HUES48 (cell line): ENCODE data around the gene NCAPD2.

Source experiments
- H3K27ac ChIP-seq: one replicate; pipeline ENCODE4 v1.7.0; 2013; ENCODE audit warnings: low read depth, low read length, inconsistent platforms
- H3K27me3 ChIP-seq: 2 replicates; pipeline ENCODE4 v1.6.1; 2013; ENCODE audit warnings: mild to moderate bottlenecking, low read length; ENCODE audit not compliant: control insufficient read depth, insufficient read depth
- H3K36me3 ChIP-seq: 2 replicates; pipeline ENCODE4 v1.6.1; 2013; ENCODE audit warnings: low read length; ENCODE audit not compliant: control insufficient read depth, insufficient read depth
- H3K4me1 ChIP-seq: 2 replicates; pipeline ENCODE4 v1.6.1; 2013; ENCODE audit warnings: mild to moderate bottlenecking, low read length; ENCODE audit not compliant: control insufficient read depth, insufficient read depth
- H3K4me3 ChIP-seq: 2 replicates; pipeline ENCODE4 v1.5.1; 2013; ENCODE audit warnings: mild to moderate bottlenecking, low read depth, low read length
- H3K9ac ChIP-seq: 2 replicates; pipeline ENCODE4 v1.6.1; 2013; ENCODE audit warnings: mild to moderate bottlenecking, low read depth, low read length, moderate library complexity
- H3K9me3 ChIP-seq: 2 replicates; pipeline ENCODE4 v1.6.1; 2013; ENCODE audit warnings: low read length; ENCODE audit not compliant: control insufficient read depth, insufficient read depth

The NCAPD2 gene

GRCh38 chr12:6457220-6457945 lies 36.5 kb upstream of the NCAPD2 start:
- H3K36me3 ChIP-seq, result peaks cover 26% of the 10 kb centered on the region
- H3K9me3 ChIP-seq, result no peaks in the 10 kb centered on the region
- no peak overlapping the region for H3K27ac ChIP-seq
- peaks cover 12% of the 10 kb centered on the region for H3K4me1 ChIP-seq
- H3K4me3 ChIP-seq, result no peak overlapping the region
- no peak overlapping the region for H3K9ac ChIP-seq
- no peaks in the 10 kb centered on the region for H3K27me3 ChIP-seq

- no peaks in the 10 kb centered on the region for H3K27me3 ChIP-seq
- H3K9ac ChIP-seq, result no peak overlapping the region
- no peak overlapping the region for H3K27ac ChIP-seq
- no peak overlapping the region for H3K4me3 ChIP-seq
- H3K9me3 ChIP-seq, result no peaks in the 10 kb centered on the region
- peaks cover 1% of the 10 kb centered on the region; the same call in 1 of the 2 replicates for H3K4me1 ChIP-seq
- H3K36me3 ChIP-seq, result peaks cover 36% of the 10 kb centered on the region
These were observed 35.5 kb upstream of the NCAPD2 start for GRCh38 chr12:6458281-6459003.

- H3K9ac ChIP-seq, result no peak overlapping the region
- H3K4me1 ChIP-seq, result no peaks in the 10 kb centered on the region
- H3K36me3 ChIP-seq, result peaks cover 41% of the 10 kb centered on the region
These were observed 34.9 kb upstream of the NCAPD2 start for GRCh38 chr12:6459004-6459337.

GRCh38 chr12:6460751-6461371 lies 33.0 kb upstream of the NCAPD2 start:
- no peak overlapping the region for H3K27ac ChIP-seq
- no peak overlapping the region for H3K4me3 ChIP-seq
- no peaks in the 10 kb centered on the region for H3K9me3 ChIP-seq
- H3K36me3 ChIP-seq, result peaks cover 55% of the 10 kb centered on the region
- H3K4me1 ChIP-seq, result no peaks in the 10 kb centered on the region
- H3K27me3 ChIP-seq, result no peaks in the 10 kb centered on the region
- H3K9ac ChIP-seq, result no peak overlapping the region

More at GRCh38 chr12:6459004-6459337, 34.9 kb upstream of the NCAPD2 start:
- no peak overlapping the region for H3K27ac ChIP-seq
- no peak overlapping the region for H3K4me3 ChIP-seq
- H3K27me3 ChIP-seq, result no peaks in the 10 kb centered on the region
- H3K9me3 ChIP-seq, result no peaks in the 10 kb centered on the region

- Histone ChIP-seq H3K27me3 (no peaks in the 10 kb centered on the region), H3K27ac (no peak overlapping the region), H3K9me3 (no peaks in the 10 kb centered on the region), H3K4me3 (no peak overlapping the region), H3K4me1 (no peaks in the 10 kb centered on the region), H3K9ac (no peak overlapping the region), H3K36me3 (peaks cover 58% of the 10 kb centered on the region)
These were observed 32.3 kb upstream of the NCAPD2 start for GRCh38 chr12:6461401-6462233.

- Histone ChIP-seq H3K4me3 (no peak overlapping the region), H3K4me1 (no peaks in the 10 kb centered on the region), H3K9me3 (no peaks in the 10 kb centered on the region), H3K36me3 (peaks cover 58% of the 10 kb centered on the region), H3K27me3 (no peaks in the 10 kb centered on the region), H3K27ac (no peak overlapping the region), H3K9ac (no peak overlapping the region)
These were observed 31.5 kb upstream of the NCAPD2 start for GRCh38 chr12:6462234-6462995.

DNA sequence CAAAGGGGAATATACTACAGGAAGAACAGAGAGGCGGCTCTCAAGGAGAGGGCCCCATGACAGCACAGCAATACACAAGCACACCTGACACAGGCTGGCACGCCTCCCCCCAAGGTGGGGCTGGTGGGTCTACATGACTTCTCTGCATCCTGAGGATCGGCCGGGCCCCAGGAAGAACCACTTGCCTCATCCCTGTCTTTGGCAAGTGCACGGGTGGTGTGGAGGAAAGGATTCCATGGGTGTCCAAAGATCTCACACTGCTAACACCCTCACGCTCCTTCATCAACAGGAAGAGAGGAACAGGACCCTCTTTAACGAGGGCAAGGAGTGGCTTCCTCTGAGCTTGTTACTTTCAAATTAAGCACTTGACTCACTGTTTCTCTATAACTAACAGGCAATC lies 30.7 kb upstream of the NCAPD2 start:
- Histone ChIP-seq H3K27ac (no peak overlapping the region), H3K27me3 (no peaks in the 10 kb centered on the region), H3K4me1 (no peaks in the 10 kb centered on the region), H3K9ac (no peak overlapping the region), H3K9me3 (no peaks in the 10 kb centered on the region), H3K4me3 (no peak overlapping the region), H3K36me3 (peaks cover 58% of the 10 kb centered on the region)

GRCh38 chr12:6463858-6464257 lies 30.0 kb upstream of the NCAPD2 start:
- no peak overlapping the region for H3K4me3 ChIP-seq
- H3K27ac ChIP-seq, result no peak overlapping the region
- H3K9ac ChIP-seq, result no peak overlapping the region
- no peaks in the 10 kb centered on the region for H3K9me3 ChIP-seq
- H3K27me3 ChIP-seq, result no peaks in the 10 kb centered on the region
- H3K36me3 ChIP-seq, result peaks cover 58% of the 10 kb centered on the region
- H3K4me1 ChIP-seq, result no peaks in the 10 kb centered on the region

DNA sequence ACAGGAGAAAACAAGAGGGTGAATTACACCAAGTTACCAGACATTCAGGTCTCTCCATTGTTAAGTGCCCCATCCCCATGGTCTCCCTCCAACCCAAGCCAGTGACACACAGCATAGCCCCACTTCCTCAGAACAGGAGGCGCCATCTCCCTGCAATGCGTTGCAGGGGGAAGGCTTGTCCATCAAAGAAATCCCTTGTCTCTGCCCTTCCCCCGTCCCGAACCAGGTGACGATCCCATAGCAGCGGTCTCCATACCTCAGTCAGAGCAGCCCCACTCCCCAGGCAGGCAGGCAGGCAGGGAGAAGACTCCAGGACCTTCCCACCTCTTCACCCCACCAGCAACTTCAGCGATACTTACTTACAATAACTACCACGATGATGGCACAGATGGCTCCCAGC lies 29.4 kb upstream of the NCAPD2 start:
- H3K27me3 ChIP-seq, result no peaks in the 10 kb centered on the region
- H3K9me3 ChIP-seq, result no peaks in the 10 kb centered on the region
- peaks cover 52% of the 10 kb centered on the region for H3K36me3 ChIP-seq
- H3K4me1 ChIP-seq, result peaks cover under 1% of the 10 kb centered on the region; the same call in 1 of the 2 replicates
- no peak overlapping the region for H3K27ac ChIP-seq
- H3K9ac ChIP-seq, result no peak overlapping the region
- H3K4me3 ChIP-seq, result no peak overlapping the region

GRCh38 chr12:6465467-6466183 lies 28.3 kb upstream of the NCAPD2 start:
- Histone ChIP-seq H3K9ac (no peak overlapping the region), H3K9me3 (no peaks in the 10 kb centered on the region), H3K4me1 (peaks cover 4% of the 10 kb centered on the region; the same call in 1 of the 2 replicates), H3K27ac (no peak overlapping the region), H3K27me3 (no peaks in the 10 kb centered on the region), H3K4me3 (no peak overlapping the region), H3K36me3 (peaks cover 48% of the 10 kb centered on the region)
